CD8-positive, alpha-beta memory T cell (primary cell): ENCODE results near the gene ZBTB46. TPM values are rescaled to one million over a fixed set of nuclear protein-coding genes. Genes with fewer than 3 reads are reported as not detected.
A peak's percentile ranks its signal among the peaks of the same experiment; 100 is the strongest.

Experiments used
- CTCF ChIA-PET: fragments of 350-600 bp; sonication (Branson Sonifier 250); formaldehyde crosslinking; loops from one replicate; lab custom pipeline; 2021; ENCODE audit warnings: antibody characterized with exemption; lab: Charles Lee
- POLR2A ChIA-PET: fragments of 350-600 bp; sonication (Branson Sonifier 250); formaldehyde crosslinking; loops from one replicate; lab custom pipeline; 2021; ENCODE audit warnings: antibody characterized with exemption; lab: Charles Lee
- DNase-seq, 5 donors: peaks; one replicate each; pipeline versions ENCODE4 v3.0.0 to v3.0.0-alpha.2; 2020 to 2022; ENCODE audit warnings: mixed read lengths in 1 of 5
- H3K27ac ChIP-seq: one replicate; pipeline ENCODE4 v1.7.0; 2013; ENCODE audit warnings: low read depth, mild to moderate bottlenecking, low read length, moderate library complexity
- H3K27me3 ChIP-seq: 2 replicates; pipeline ENCODE4 v1.7.0; 2013; ENCODE audit warnings: low read length, mild to moderate bottlenecking; ENCODE audit not compliant: insufficient read depth, poor library complexity, severe bottlenecking
- H3K36me3 ChIP-seq: 2 replicates; pipeline ENCODE4 v1.7.0; 2013; ENCODE audit warnings: mild to moderate bottlenecking, low read length, moderate library complexity; ENCODE audit not compliant: insufficient read depth
- H3K4me1 ChIP-seq: 2 replicates; pipeline ENCODE4 v1.7.0; 2013; ENCODE audit warnings: mild to moderate bottlenecking, low read length, moderate library complexity; ENCODE audit not compliant: insufficient read depth
- H3K4me3 ChIP-seq: 2 replicates; pipeline ENCODE4 v1.7.0; 2013; ENCODE audit warnings: mild to moderate bottlenecking, low read length
- H3K9me3 ChIP-seq: 2 replicates; pipeline ENCODE4 v1.7.0; 2013; ENCODE audit warnings: mild to moderate bottlenecking, low read length
- H3K27ac Mint-ChIP-seq, 8 donors: one replicate each; pipeline ENCODE4 v1.8.0; 2020 to 2021; ENCODE audit warnings: mixed read lengths in 8 of 8, mild to moderate bottlenecking in 6 of 8, inconsistent platforms in 3 of 8, moderate library complexity in 3 of 8
- H3K27me3 Mint-ChIP-seq, 2 donors: one replicate each; pipeline ENCODE4 v1.8.0; 2020 to 2021; ENCODE audit warnings: mixed read lengths in 2 of 2, mild to moderate bottlenecking in 1 of 2, moderate library complexity in 1 of 2
- H3K36me3 Mint-ChIP-seq, 3 donors: one replicate each; pipeline ENCODE4 v1.8.0; 2020 to 2021; ENCODE audit warnings: mixed read lengths in 3 of 3, inconsistent platforms in 1 of 3, mild to moderate bottlenecking in 1 of 3
- H3K4me1 Mint-ChIP-seq, 3 donors: one replicate each; pipeline ENCODE4 v1.8.0; 2020 to 2021; ENCODE audit warnings: mixed read lengths in 3 of 3, inconsistent platforms in 1 of 3, mild to moderate bottlenecking in 1 of 3
- H3K4me3 Mint-ChIP-seq, 7 donors: one replicate each; pipeline ENCODE4 v1.8.0; 2020 to 2021; ENCODE audit warnings: mixed read lengths in 7 of 7, mild to moderate bottlenecking in 6 of 7, moderate library complexity in 4 of 7, inconsistent platforms in 2 of 7
- H3K9me3 Mint-ChIP-seq, 5 donors: one replicate each; pipeline ENCODE4 v1.8.0; 2020 to 2022; ENCODE audit warnings: mixed read lengths in 5 of 5, mild to moderate bottlenecking in 3 of 5, moderate library complexity in 2 of 5, inconsistent platforms in 1 of 5
- polyA plus RNA-seq: library from polyadenylated mRNA; unstranded; fragments of 300-500 nt; fragmentation: Illumina TruSeq; gene quantifications from one replicate; pipeline ENCODE4 v1.2.3, GENCODE V29; 2021
- total RNA-seq, 2 experiments: library from RNA; stranded (reverse); gene quantifications; one replicate each; pipeline ENCODE4 v1.2.3, GENCODE V29; 2021

The ZBTB46 gene
- total and polyA plus RNA-seq, 3 experiments from 2014 or later, result 0.08 to 0.39 (median 0.31) TPM

DNA sequence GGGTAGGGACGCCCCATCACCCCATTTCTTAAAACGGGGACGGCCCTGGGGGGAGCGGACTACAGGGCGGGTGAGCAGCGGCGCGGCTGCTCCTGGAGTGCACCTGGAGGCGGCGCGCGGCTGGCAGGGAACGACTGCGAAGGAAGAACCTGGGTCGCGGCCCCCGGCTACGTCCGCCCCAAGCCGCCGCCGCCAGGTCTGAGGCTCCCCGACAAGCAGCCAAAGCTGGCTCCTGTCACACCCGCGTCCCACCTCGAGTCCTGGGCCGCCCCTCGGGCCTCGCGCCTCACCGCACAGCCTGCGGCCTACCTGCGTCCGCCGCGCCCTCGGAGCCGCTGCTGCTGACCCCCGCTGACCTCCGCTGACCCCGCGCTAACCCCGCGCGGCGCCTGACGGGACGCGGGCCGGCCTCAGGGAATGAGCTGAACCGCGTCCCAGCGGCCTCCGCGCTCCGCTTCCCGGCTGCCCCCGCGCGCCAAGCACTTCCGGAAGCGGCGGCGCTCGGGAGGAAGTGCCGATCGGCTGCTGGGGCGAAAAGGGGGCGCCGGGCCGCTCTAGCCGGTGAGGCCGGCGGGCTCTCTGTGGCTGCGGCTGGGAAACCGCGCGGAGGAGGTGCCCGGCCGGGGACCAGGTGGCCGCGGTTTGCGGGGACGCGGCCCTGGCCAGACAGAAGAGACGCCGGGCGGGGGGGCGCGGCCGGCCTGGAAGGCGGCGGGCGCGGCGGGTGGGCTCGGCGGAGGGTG lies 123.3 kb downstream of the ZBTB46 start, which contains the start of the genes ARFRP1 and ZGPAT:
Gene ARFRP1 (minus strand): TSS at position 419 of the 743 bp plus-strand sequence. CDS start 885 bp downstream, outside the sequence.
Gene ZGPAT (plus strand): TSS at position 482 of the 743 bp plus-strand sequence. CDS start 542 bp downstream, outside the sequence.
- H3K36me3 ChIP-seq, result peaks cover 27% of the 10 kb centered on the region
- H3K27me3 Mint-ChIP-seq, result no peaks in the 10 kb centered on the region
- peak within 1 kb of the TSS; percentile 91 for H3K4me3 ChIP-seq
- H3K27ac Mint-ChIP-seq, result peak within 1 kb of the TSS; percentile 78 to 96 (median 91)
- ChIA-PET CTCF (interaction anchor here (0.6 to 4.3 kb wide), 26 partner anchors 9 to 272 kb away, joined by 3 to 39 read pairs (median 6); partner anchors contain the start of genes LIME1, PTK6, SAMD10 and SLC2A4RG), POLR2A (interaction anchor here (0.6 to 4.2 kb wide), 14 partner anchors 9 to 282 kb away, joined by 3 to 84 read pairs (median 4); partner anchors contain the start of genes LIME1, PPDPF, RTEL1 and SLC2A4RG)
- peak; percentile 78 to 87 (median 85) for DNase-seq
- peak within 1 kb of the TSS; percentile 70 for H3K27ac ChIP-seq
- H3K27me3 ChIP-seq, result no peaks in the 10 kb centered on the region
- peak within 1 kb of the TSS; percentile 87 to 95 (median 89) for H3K4me3 Mint-ChIP-seq
- peaks cover 37% of the 10 kb centered on the region for H3K4me1 ChIP-seq
- H3K36me3 Mint-ChIP-seq, result peaks cover 14 to 75% (median 14%) of the 10 kb centered on the region in 3 donors
- no peaks in the 10 kb centered on the region for H3K9me3 ChIP-seq
- peaks cover 0 to 3% (median 0%) of the 10 kb centered on the region in 5 donors for H3K9me3 Mint-ChIP-seq
- H3K4me1 Mint-ChIP-seq, result peaks cover 37 to 59% (median 46%) of the 10 kb centered on the region in 3 donors

DNA sequence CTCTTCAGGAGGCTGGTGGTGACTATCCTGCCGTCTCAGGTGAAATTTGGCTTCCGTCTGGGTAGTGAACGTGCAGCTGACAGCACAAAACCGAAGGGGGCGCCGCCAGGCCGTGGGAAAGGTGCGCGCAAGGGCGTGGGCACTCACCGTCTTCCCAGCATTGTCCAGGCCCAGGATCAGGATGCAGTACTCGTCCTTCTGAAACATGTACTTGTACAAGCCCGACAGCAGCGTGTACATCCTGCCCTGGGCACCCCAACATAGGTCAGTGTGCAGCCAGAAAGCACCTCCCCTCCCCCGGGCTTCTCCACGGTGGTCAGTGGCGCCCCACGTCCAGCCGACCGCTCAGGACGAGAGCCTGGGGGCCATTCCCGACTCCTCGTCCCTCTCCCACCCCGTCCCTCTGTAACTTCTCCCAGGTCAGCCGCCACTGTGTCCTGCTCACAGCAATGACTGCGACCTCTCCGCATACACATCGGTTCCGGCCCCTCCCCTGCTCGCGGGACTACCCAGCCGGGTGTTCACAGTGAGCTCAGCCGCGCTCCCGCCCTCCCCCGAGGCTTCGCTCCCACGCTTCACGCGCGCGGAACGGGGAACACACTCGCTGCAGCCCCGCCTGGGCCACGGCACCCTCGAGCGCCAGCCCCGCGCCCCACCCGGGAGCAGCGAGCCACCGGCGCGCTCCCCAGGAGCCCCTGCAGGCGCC lies 124.1 kb downstream of the ZBTB46 start:
- ChIA-PET POLR2A (interaction anchor here (0.6 to 4.2 kb wide), 11 partner anchors 9 to 283 kb away, joined by 3 to 84 read pairs (median 5); partner anchors contain the start of genes LIME1, PPDPF, SLC2A4RG and TPD52L2), CTCF (interaction anchor here (0.6 to 4.3 kb wide), 25 partner anchors 8 to 273 kb away, joined by 3 to 39 read pairs (median 6); partner anchors contain the start of genes LIME1, PTK6, SAMD10 and SLC2A4RG)
- Histone ChIP-seq H3K9me3 (no peaks in the 10 kb centered on the region), H3K27me3 (no peaks in the 10 kb centered on the region), H3K4me1 (peaks cover 37% of the 10 kb centered on the region), H3K36me3 (peaks cover 23% of the 10 kb centered on the region), H3K27ac (peak overlapping the region; percentile 70), H3K4me3 (peak overlapping the region; percentile 91)
- Mint-ChIP-seq H3K27me3 (no peaks in the 10 kb centered on the region), H3K4me1 (peaks cover 33 to 56% (median 38%) of the 10 kb centered on the region in 3 donors), H3K4me3 (peak overlapping the region; percentile 87 to 95 (median 89)), H3K27ac (peak overlapping the region; percentile 78 to 96 (median 91)), H3K36me3 (peaks cover 9 to 71% (median 10%) of the 10 kb centered on the region in 3 donors), H3K9me3 (no peaks in the 10 kb centered on the region)
- peak; percentile 40 to 74 (median 52) for DNase-seq

GRCh38 chr20:63706027-63706695 lies 124.9 kb downstream of the ZBTB46 start:
- Mint-ChIP-seq H3K9me3 (no peaks in the 10 kb centered on the region), H3K27ac (peak overlapping the region; percentile 78 to 96 (median 91)), H3K4me3 (peak overlapping the region; percentile 87 to 95 (median 89)), H3K27me3 (no peaks in the 10 kb centered on the region), H3K4me1 (peaks cover 29 to 52% (median 30%) of the 10 kb centered on the region in 3 donors), H3K36me3 (peaks cover 8 to 63% (median 10%) of the 10 kb centered on the region in 3 donors)
- H3K27ac ChIP-seq, result peak overlapping the region; percentile 70
- ChIA-PET POLR2A (interaction anchor here (1.0 to 4.2 kb wide), 4 partner anchors 31 to 195 kb away, joined by 3 to 84 read pairs (median 13); partner anchors contain the start of genes LIME1, SLC2A4RG and TPD52L2), CTCF (interaction anchor here (0.9 to 4.3 kb wide), 12 partner anchors 9 to 268 kb away, joined by 4 to 39 read pairs (median 9); partner anchors contain the start of genes LIME1, SLC2A4RG and TPD52L2)
- no peaks in the 10 kb centered on the region for H3K9me3 ChIP-seq
- H3K36me3 ChIP-seq, result peaks cover 22% of the 10 kb centered on the region
- H3K4me3 ChIP-seq, result peak overlapping the region; percentile 91
- peaks cover 42% of the 10 kb centered on the region for H3K4me1 ChIP-seq
- no peaks in the 10 kb centered on the region for H3K27me3 ChIP-seq
- no peak for DNase-seq

- peaks cover 36% of the 10 kb centered on the region for H3K4me1 ChIP-seq
- H3K27ac Mint-ChIP-seq, result peak overlapping the region in 4 of 8 donors; percentile 22 to 81 (median 58)
These were observed 125.6 kb downstream of the ZBTB46 start for GRCh38 chr20:63705232-63706026.

DNA sequence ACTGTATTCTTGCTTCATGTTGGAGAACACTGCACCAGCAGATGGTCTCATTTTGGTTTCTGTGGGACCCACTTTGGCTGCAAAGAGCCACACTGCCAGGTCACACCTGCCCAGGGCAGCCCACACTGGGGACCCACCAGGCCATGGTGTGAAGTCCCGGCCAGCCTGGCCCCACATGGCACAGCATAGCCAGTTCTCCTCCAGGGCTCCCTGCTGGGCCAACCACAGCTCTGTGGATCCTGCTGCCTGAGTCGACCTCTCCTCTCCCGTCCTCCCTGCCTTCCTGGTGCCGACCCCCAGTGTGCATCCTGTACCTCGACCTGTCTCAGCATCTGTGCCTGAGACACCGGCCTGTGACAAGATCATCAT lies 126.3 kb downstream of the ZBTB46 start:
- Histone ChIP-seq H3K27ac (no peak overlapping the region), H3K4me1 (peaks cover 34% of the 10 kb centered on the region), H3K27me3 (no peaks in the 10 kb centered on the region), H3K4me3 (no peak overlapping the region), H3K36me3 (peaks cover 22% of the 10 kb centered on the region), H3K9me3 (no peaks in the 10 kb centered on the region)
- CTCF ChIA-PET, result interaction anchor here (1.4 to 1.5 kb wide), 2 partner anchors 81 to 269 kb away, joined by 4 read pairs; no protein-coding TSS in a partner anchor
- H3K27me3 Mint-ChIP-seq, result no peaks in the 10 kb centered on the region
- no peak for DNase-seq
- peak overlapping the region in 1 of 8 donors; percentile 42 for H3K27ac Mint-ChIP-seq
- peaks cover 19 to 47% (median 19%) of the 10 kb centered on the region in 3 donors for H3K4me1 Mint-ChIP-seq
- H3K4me3 Mint-ChIP-seq, result peak overlapping the region in 2 of 7 donors; percentile 11 to 52
- no peaks in the 10 kb centered on the region for H3K9me3 Mint-ChIP-seq
- POLR2A ChIA-PET, result interaction anchor here (4.2 kb wide), 1 partner anchor 33 kb away, joined by 84 read pairs; the partner anchor contains the start of genes LIME1 and SLC2A4RG
- peaks cover 0 to 52% (median 7%) of the 10 kb centered on the region in 3 donors for H3K36me3 Mint-ChIP-seq

More at GRCh38 chr20:63705232-63706026, 125.6 kb downstream of the ZBTB46 start:
- Mint-ChIP-seq H3K27me3 (no peaks in the 10 kb centered on the region), H3K4me3 (peak overlapping the region in 6 of 7 donors; percentile 17 to 89 (median 48)), H3K36me3 (peaks cover under 1 to 56% (median 9%) of the 10 kb centered on the region in 3 donors), H3K4me1 (peaks cover 22 to 50% (median 23%) of the 10 kb centered on the region in 3 donors), H3K9me3 (no peaks in the 10 kb centered on the region)
- H3K9me3 ChIP-seq, result no peaks in the 10 kb centered on the region
- no peak overlapping the region for H3K4me3 ChIP-seq
- peaks cover 22% of the 10 kb centered on the region for H3K36me3 ChIP-seq
- H3K27me3 ChIP-seq, result no peaks in the 10 kb centered on the region
- H3K27ac ChIP-seq, result no peak overlapping the region
- ChIA-PET CTCF (interaction anchor here (0.9 to 4.3 kb wide), 5 partner anchors 23 to 268 kb away, joined by 4 to 39 read pairs (median 21); partner anchors contain the start of genes LIME1, SLC2A4RG and TPD52L2), POLR2A (interaction anchor here (2.7 to 4.2 kb wide), 2 partner anchors 32 to 159 kb away, joined by 10 to 84 read pairs; partner anchors contain the start of genes LIME1, SLC2A4RG and TPD52L2)
- no peak for DNase-seq

DNA sequence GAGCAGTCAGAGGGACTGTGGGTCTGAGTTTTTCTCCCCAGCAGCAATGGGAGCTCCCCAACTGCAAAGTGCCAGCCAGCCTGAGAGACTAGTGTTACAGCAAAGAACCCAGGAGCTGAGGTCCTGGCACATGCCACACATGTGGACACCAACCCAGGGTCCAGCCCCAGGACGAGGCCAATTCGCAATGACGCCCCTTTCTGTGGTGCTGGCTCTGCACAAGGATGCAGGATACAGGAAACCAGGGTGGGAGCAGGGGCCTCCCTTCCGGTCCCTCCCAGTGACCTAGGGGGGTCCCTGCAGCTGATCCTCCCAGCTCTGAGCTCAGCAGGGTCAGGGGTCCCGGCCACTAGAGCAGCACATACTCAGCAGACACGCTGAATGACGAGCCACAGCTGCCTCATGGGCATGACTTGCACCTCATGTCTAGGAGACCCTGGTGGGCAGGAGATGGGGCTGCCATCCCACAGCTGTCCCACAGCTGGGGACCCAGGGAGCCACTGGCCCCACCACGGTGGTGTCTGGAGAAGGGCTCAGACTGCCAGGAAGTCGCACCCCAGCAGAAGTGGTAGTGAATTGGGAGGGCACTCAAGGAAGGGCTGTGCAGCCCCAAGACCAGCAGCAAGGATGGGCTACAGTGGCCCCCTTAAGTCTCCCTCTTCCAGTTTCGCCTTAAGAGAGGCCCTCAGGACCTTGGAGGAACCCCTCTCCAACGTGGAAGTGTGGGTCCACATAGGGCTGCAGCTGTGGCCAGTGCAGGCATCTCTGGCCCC lies 126.9 kb downstream of the ZBTB46 start:
- Mint-ChIP-seq H3K36me3 (peaks cover 0 to 48% (median 7%) of the 10 kb centered on the region in 3 donors), H3K27me3 (no peaks in the 10 kb centered on the region), H3K4me1 (peaks cover 18 to 45% (median 19%) of the 10 kb centered on the region in 3 donors), H3K9me3 (no peaks in the 10 kb centered on the region), H3K4me3 (peak overlapping the region in 1 of 7 donors; percentile 32), H3K27ac (peak overlapping the region in 1 of 8 donors; percentile 97)
- Histone ChIP-seq H3K4me1 (peaks cover 29% of the 10 kb centered on the region), H3K36me3 (peaks cover 22% of the 10 kb centered on the region), H3K9me3 (no peaks in the 10 kb centered on the region), H3K27ac (no peak overlapping the region), H3K4me3 (no peak overlapping the region), H3K27me3 (no peaks in the 10 kb centered on the region)
- no peak for DNase-seq
- POLR2A ChIA-PET, result interaction anchor here (0.5 kb wide), 1 partner anchor 20 kb away, joined by 8 read pairs; no protein-coding TSS in a partner anchor
- CTCF ChIA-PET, result interaction anchor here (1.5 kb wide), 1 partner anchor 82 kb away, joined by 4 read pairs; no protein-coding TSS in a partner anchor
